Suprapubic skin (tissue), 4 donors: ENCODE data around the gene CDH22. TPM values are rescaled to one million over a fixed set of nuclear protein-coding genes. Genes with fewer than 3 reads are reported as not detected.

Source experiments
- DNase-seq, 2 donors: peaks; one replicate each; pipeline ENCODE4 v3.0.0-alpha.2; 2019; ENCODE audit warnings: low spot score in 2 of 2
- H3K27ac ChIP-seq: fragments of 200-600 bp; sonication (generic); one replicate; pipeline ENCODE4 v1.5.1; 2019
- H3K27me3 ChIP-seq: fragments of 200-600 bp; sonication (generic); one replicate; pipeline ENCODE4 v1.5.1; 2019
- H3K36me3 ChIP-seq: fragments of 200-600 bp; sonication (generic); one replicate; pipeline ENCODE4 v1.5.1; 2019
- H3K4me1 ChIP-seq: fragments of 200-600 bp; sonication (generic); one replicate; pipeline ENCODE4 v1.5.1; 2019
- H3K4me3 ChIP-seq: fragments of 200-600 bp; sonication (generic); one replicate; pipeline ENCODE4 v1.5.1; 2019; ENCODE audit warnings: mild to moderate bottlenecking
- H3K9me3 ChIP-seq: fragments of 200-600 bp; sonication (generic); one replicate; pipeline ENCODE4 v1.5.1; 2019
- CTCF ChIP-seq, 2 donors: fragments of 200-600 bp in 1 of 2; fragments of 450-650 bp in 1 of 2; sonication (generic) in 1 of 2; IDR thresholded peaks; one replicate each; pipeline ENCODE4 v1.5.1; 2016 to 2019; ENCODE audit warnings: antibody characterized with exemption in 2 of 2, mild to moderate bottlenecking in 1 of 2, moderate library complexity in 1 of 2
- EP300 ChIP-seq: sonication (generic); formaldehyde crosslinking; IDR thresholded peaks from one replicate; pipeline ENCODE4 v1.6.1; 2017; ENCODE audit warnings: antibody characterized with exemption
- POLR2A ChIP-seq, 2 donors: fragments of 450-650 bp; IDR thresholded peaks; one replicate each; pipeline ENCODE4 v1.6.1; 2017; ENCODE audit warnings: antibody characterized with exemption in 2 of 2, mild to moderate bottlenecking in 2 of 2, moderate library complexity in 2 of 2
- POLR2AphosphoS5 ChIP-seq, 3 donors: sonication (generic); formaldehyde crosslinking; IDR thresholded peaks; one replicate each; pipeline ENCODE4 v1.6.1; 2017; ENCODE audit warnings: antibody characterized with exemption in 3 of 3
- WGBS: methylation state at CpG from one replicate; pipeline ENCODE4 v1.1.5; 2018; 5-methylcytosine and 5-hydroxymethylcytosine counted together
- total RNA-seq, 4 donors: library from RNA; depleted of rRNA; stranded (reverse); fragments of >200 nt; gene quantifications; one replicate each; pipeline ENCODE4 v1.1.0, GENCODE V29; 2016

CDH22 gene
- total RNA-seq, 4 donors from 2014 or later = 2.6 to 5.1 (median 3.3) TPM

GRCh38 chr20:46240065-46240464 is 68.2 kb downstream of the CDH22 start:
- Histone ChIP-seq H3K4me1 (no peaks in the 10 kb centered on the region), H3K27me3 (peaks cover 21% of the 10 kb centered on the region), H3K36me3 (no peaks in the 10 kb centered on the region), H3K4me3 (no peak overlapping the region), H3K9me3 (no peaks in the 10 kb centered on the region), H3K27ac (no peak overlapping the region)
- 73% methylated on average over 3 of the region's 4 CpGs for WGBS
- no peak for DNase-seq
- no peak for TF ChIP-seq POLR2AphosphoS5 (IDR thresholded peaks at IDR 0.05)
- TF ChIP-seq CTCF (IDR thresholded peaks at IDR 0.05) = no peak
- TF ChIP-seq EP300 = no peak
- no peak for TF ChIP-seq POLR2A (IDR thresholded peaks at IDR 0.05)

GRCh38 chr20:46237736-46238135 is 70.6 kb downstream of the CDH22 start:
- DNase-seq = no peak
- H3K9me3 ChIP-seq = no peaks in the 10 kb centered on the region
- H3K4me1 ChIP-seq = no peaks in the 10 kb centered on the region
- no peak overlapping the region for H3K4me3 ChIP-seq
- peaks cover 17% of the 10 kb centered on the region for H3K27me3 ChIP-seq
- 71% methylated on average over 1 of the region's 1 CpG for WGBS
- TF ChIP-seq POLR2AphosphoS5 (IDR thresholded peaks at IDR 0.05) (no peak), POLR2A (IDR thresholded peaks at IDR 0.05) (no peak), EP300 (no peak), CTCF (IDR thresholded peaks at IDR 0.05) (no peak)
- no peak overlapping the region for H3K27ac ChIP-seq
- no peaks in the 10 kb centered on the region for H3K36me3 ChIP-seq

- no peaks in the 10 kb centered on the region for H3K36me3 ChIP-seq
Measured at GRCh38 chr20:46237227-46237626, 71.1 kb downstream of the CDH22 start.

DNA sequence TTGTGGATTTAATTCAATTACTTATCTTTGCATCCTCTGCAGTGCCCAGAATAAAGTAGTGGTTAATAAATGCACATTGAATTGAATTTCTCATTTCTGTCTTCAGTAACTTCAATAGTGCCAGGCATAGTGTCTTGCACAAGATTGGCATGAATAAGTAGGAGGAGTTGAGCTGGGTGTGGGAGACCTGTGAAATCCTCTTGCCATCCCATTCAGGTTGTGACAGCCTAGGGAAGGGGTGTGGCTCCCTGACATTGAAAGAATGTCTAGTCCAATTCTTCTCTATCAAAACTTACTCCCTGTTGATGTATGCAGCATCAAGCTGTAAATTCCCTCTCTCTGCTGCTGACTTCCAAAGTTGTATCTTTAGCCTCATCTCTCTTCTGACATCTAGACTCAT is 73.2 kb downstream of the CDH22 start:
- Histone ChIP-seq H3K4me3 (no peak overlapping the region), H3K9me3 (no peaks in the 10 kb centered on the region), H3K4me1 (no peaks in the 10 kb centered on the region), H3K27ac (no peak overlapping the region), H3K27me3 (peaks cover 17% of the 10 kb centered on the region), H3K36me3 (no peaks in the 10 kb centered on the region)
- no peak for TF ChIP-seq POLR2AphosphoS5 (IDR thresholded peaks at IDR 0.05)
- no peak for TF ChIP-seq POLR2A (IDR thresholded peaks at IDR 0.05)
- TF ChIP-seq EP300 = no peak
- no peak for TF ChIP-seq CTCF (IDR thresholded peaks at IDR 0.05)
- no peak for DNase-seq

More at GRCh38 chr20:46237227-46237626, 71.1 kb downstream of the CDH22 start:
- WGBS = 29% methylated on average over 10 of the region's 10 CpGs
- Histone ChIP-seq H3K4me1 (no peaks in the 10 kb centered on the region), H3K4me3 (no peak overlapping the region), H3K27ac (no peak overlapping the region), H3K27me3 (peaks cover 17% of the 10 kb centered on the region), H3K9me3 (no peaks in the 10 kb centered on the region)
- TF ChIP-seq EP300 = no peak
- DNase-seq = no peak

DNA sequence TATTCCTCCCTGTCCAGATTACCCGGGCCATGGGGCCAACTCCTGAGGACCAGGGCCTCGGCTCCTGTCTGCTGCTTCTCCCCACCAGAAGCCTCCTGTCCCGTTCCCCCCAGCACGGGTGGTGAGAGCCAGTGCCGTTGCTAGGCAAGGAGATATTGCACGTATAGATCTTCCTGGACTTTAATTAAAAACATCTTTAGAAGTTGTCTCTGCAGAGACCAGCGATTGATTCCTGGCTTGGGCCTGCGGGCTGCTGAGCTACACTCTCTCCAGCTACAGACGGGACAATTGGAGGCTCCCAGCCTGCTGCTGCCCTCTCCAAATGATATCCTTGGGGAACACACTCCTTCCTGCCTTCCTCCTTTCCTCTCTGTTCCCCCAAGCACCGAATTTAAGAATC is 74.6 kb downstream of the CDH22 start:
- WGBS = 62% methylated on average over 10 of the region's 10 CpGs
- Histone ChIP-seq H3K9me3 (no peaks in the 10 kb centered on the region), H3K27ac (no peak overlapping the region), H3K27me3 (peaks cover 26% of the 10 kb centered on the region), H3K36me3 (no peaks in the 10 kb centered on the region), H3K4me1 (no peaks in the 10 kb centered on the region), H3K4me3 (no peak overlapping the region)
- TF ChIP-seq EP300 = no peak
- TF ChIP-seq POLR2A (IDR thresholded peaks at IDR 0.05) = no peak
- TF ChIP-seq POLR2AphosphoS5 (IDR thresholded peaks at IDR 0.05) = no peak
- TF ChIP-seq CTCF (IDR thresholded peaks at IDR 0.05) = no peak
- no peak for DNase-seq

GRCh38 chr20:46232539-46232938 is 75.8 kb downstream of the CDH22 start:
- H3K36me3 ChIP-seq = no peaks in the 10 kb centered on the region
- H3K27ac ChIP-seq = no peak overlapping the region
- peaks cover 28% of the 10 kb centered on the region for H3K27me3 ChIP-seq
- no peak for DNase-seq
- 27% methylated on average over 4 of the region's 4 CpGs for WGBS
- no peak overlapping the region for H3K4me3 ChIP-seq
- no peaks in the 10 kb centered on the region for H3K9me3 ChIP-seq
- H3K4me1 ChIP-seq = no peaks in the 10 kb centered on the region
- TF ChIP-seq CTCF (IDR thresholded peaks at IDR 0.05) (no peak), POLR2AphosphoS5 (IDR thresholded peaks at IDR 0.05) (no peak), EP300 (no peak), POLR2A (IDR thresholded peaks at IDR 0.05) (no peak)
